Activated naive CD8-positive, alpha-beta T cell treated with anti-CD3 and anti-CD28 coated beads, Interleukin-2, amount 50 U/mL, for 24 hours (primary cell): ENCODE data around the gene APOBEC3G.

Experiments used
- ATAC-seq: fragments of 150-1000 bp; cut with Tn5 transposase; one replicate; pipeline ENCODE4 v1.10.0; 2021
- DNase-seq: peaks from one replicate; pipeline ENCODE4 v3.0.0; 2021
- H3K27ac Mint-ChIP-seq: one replicate; pipeline ENCODE4 v1.8.0; 2021; ENCODE audit warnings: mild to moderate bottlenecking, mixed read lengths
- H3K27me3 Mint-ChIP-seq: one replicate; pipeline ENCODE4 v1.8.0; 2021; ENCODE audit warnings: mixed read lengths
- H3K36me3 Mint-ChIP-seq: one replicate; pipeline ENCODE4 v1.8.0; 2021; ENCODE audit warnings: low read depth, mixed read lengths
- H3K4me1 Mint-ChIP-seq: one replicate; pipeline ENCODE4 v1.8.0; 2021; ENCODE audit warnings: mixed read lengths
- H3K4me3 Mint-ChIP-seq: one replicate; pipeline ENCODE4 v1.8.0; 2021; ENCODE audit warnings: mild to moderate bottlenecking, moderate library complexity, mixed read lengths
- H3K9me3 Mint-ChIP-seq: one replicate; pipeline ENCODE4 v1.8.0; 2021; ENCODE audit warnings: mixed read lengths

APOBEC3G gene

DNA sequence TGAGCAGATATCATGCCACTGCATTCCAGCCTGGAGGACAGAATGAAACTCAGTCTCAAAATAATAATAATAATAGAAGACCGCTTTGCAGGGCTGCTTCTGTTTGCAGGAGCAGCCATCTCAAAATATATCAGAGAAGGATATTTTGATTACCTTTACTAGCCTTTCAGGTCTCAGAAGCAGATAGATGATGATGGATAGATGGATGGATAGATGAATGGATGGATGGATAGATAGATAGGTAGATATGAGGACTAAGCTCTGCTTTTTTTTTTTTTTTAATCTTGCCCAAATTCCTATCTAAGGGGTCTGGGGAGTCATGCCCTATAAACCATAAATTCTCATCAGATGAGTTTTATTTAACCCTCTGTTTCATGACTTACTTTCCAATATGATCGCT lies 38.5 kb downstream of the APOBEC3G start:
- Mint-ChIP-seq H3K4me1 (peaks cover 66% of the 10 kb centered on the region), H3K4me3 (peak overlapping the region; percentile 37), H3K27me3 (no peaks in the 10 kb centered on the region), H3K9me3 (no peaks in the 10 kb centered on the region), H3K27ac (peak overlapping the region; percentile 91), H3K36me3 (no peaks in the 10 kb centered on the region)
- no peak for ATAC-seq
- no peak for DNase-seq

DNA sequence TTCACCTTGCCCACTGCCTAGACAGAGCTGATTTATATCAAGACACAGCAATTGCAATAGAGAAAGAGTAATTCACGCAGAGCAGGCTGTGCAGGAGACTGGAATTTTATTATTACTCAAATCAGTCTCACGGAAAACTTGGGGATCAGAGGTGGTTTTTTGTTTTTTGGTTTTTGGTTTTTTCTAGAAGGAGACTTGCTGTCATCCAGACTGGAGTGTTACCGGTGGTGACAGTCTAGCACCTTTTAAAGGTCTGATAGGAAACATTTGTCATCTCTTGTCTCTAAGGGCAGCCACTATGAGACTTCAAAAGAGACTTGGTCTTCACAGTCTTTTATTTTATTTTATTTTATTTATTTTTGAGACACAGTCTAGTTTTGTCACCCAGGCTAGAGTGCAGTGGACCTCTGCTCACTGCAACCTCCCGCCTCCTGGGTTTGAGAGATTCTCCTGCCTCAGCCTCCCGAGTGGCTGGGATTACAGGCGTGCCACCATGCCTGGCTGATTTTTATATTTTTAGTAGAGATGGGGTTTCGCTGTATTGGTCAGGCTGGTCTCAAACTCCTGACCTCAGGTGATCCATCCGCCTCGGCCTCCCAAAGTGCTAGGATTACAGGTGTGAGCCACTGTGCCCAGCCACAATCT lies 39.0 kb downstream of the APOBEC3G start:
- H3K4me3 Mint-ChIP-seq, result peak overlapping the region; percentile 60
- peak; percentile 67 for ATAC-seq

DNA sequence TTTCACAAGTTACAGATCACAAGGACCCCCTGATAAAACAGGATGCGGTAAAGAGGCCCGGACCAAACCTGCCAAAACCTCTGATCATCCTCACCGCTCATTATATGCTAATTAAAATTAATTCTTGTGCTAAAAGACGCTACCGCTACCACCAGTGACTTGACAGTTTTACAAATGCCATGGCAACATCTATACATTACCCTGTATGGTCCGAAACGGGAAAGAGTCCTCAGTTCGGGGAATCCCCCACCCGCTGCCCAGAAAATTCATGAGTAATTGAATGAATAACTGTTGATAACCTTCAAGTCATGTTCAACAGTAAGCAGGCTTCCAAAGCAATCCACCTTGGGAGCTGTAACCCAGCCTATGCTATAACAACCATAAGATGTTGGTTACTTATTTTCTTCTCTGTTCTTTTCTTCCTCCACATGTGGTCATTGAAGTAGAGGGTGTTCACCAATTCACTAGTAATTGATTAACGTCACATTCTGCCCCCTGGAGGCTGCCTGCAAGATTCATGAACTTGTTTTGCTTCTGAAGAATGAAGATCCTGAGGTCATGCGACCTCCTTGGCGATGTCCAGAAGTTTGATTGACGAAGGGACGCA lies 40.6 kb downstream of the APOBEC3G start:
- Mint-ChIP-seq H3K27me3 (no peaks in the 10 kb centered on the region), H3K4me3 (peak overlapping the region; percentile 60), H3K27ac (peak overlapping the region; percentile 91), H3K36me3 (no peaks in the 10 kb centered on the region), H3K9me3 (no peaks in the 10 kb centered on the region), H3K4me1 (peaks cover 69% of the 10 kb centered on the region)
- peak; percentile 70 for ATAC-seq
- peak; percentile 76 for DNase-seq

More for the DNA sequence above, 39.0 kb downstream of the APOBEC3G start:
- Mint-ChIP-seq H3K9me3 (no peaks in the 10 kb centered on the region), H3K36me3 (no peaks in the 10 kb centered on the region), H3K4me1 (peaks cover 63% of the 10 kb centered on the region), H3K27me3 (no peaks in the 10 kb centered on the region), H3K27ac (peak overlapping the region; percentile 91)
- DNase-seq, result no peak

- ATAC-seq, result no peak
- H3K4me3 Mint-ChIP-seq, result no peak overlapping the region
- H3K9me3 Mint-ChIP-seq, result no peaks in the 10 kb centered on the region
Observed at GRCh38 chr22:39120983-39121382, 43.9 kb downstream of the APOBEC3G start.

DNA sequence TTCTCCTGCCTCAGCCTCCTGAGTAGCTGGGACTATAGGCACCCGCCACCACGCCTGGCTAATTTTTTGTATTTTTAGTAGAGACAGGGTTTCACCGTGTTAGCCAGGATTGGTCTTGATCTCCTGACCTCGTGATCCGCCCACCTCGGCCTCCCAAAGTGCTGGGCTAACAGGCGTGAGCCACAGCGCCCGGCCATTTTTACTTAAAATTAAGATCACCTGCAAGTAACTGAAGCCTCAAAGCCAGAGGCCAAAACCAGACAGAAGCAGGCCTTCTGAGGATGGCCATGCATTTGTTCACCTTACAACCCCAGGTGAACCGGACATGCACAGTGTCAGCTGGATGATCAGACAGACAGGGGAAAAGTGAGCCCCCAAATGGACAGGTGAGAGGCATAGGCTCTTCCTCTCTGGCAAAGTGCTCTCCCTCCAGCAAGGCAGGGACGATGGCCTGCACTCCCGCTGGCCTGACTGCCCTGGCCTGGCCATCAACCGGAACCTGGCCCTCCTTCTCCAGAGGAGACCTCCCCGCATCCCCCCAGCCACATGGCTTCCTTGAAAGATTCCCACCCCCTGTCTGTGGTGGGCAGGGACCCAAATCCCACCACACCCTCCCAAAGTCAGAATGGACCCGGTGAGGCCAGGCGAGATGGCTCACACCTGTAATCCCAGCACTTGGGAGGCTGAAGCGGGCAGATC lies 45.8 kb downstream of the APOBEC3G start:
- no peaks in the 10 kb centered on the region for H3K9me3 Mint-ChIP-seq
- H3K27me3 Mint-ChIP-seq, result no peaks in the 10 kb centered on the region
- ATAC-seq (no peak), DNase-seq (no peak)
- peaks cover 22% of the 10 kb centered on the region for H3K4me1 Mint-ChIP-seq
- no peak overlapping the region for H3K27ac Mint-ChIP-seq
- no peaks in the 10 kb centered on the region for H3K36me3 Mint-ChIP-seq
- no peak overlapping the region for H3K4me3 Mint-ChIP-seq

More at GRCh38 chr22:39120983-39121382, 43.9 kb downstream of the APOBEC3G start:
- Mint-ChIP-seq H3K4me1 (peaks cover 40% of the 10 kb centered on the region), H3K27ac (no peak overlapping the region), H3K36me3 (no peaks in the 10 kb centered on the region), H3K27me3 (no peaks in the 10 kb centered on the region)
- no peak for DNase-seq

- H3K27me3 Mint-ChIP-seq, result no peaks in the 10 kb centered on the region
- H3K27ac Mint-ChIP-seq, result no peak overlapping the region
- peaks cover 11% of the 10 kb centered on the region for H3K4me1 Mint-ChIP-seq
- DNase-seq, result no peak
- no peak for ATAC-seq
- no peaks in the 10 kb centered on the region for H3K9me3 Mint-ChIP-seq
- H3K4me3 Mint-ChIP-seq, result no peak overlapping the region
- no peaks in the 10 kb centered on the region for H3K36me3 Mint-ChIP-seq
Observed at GRCh38 chr22:39123751-39124581, 46.9 kb downstream of the APOBEC3G start.

DNA sequence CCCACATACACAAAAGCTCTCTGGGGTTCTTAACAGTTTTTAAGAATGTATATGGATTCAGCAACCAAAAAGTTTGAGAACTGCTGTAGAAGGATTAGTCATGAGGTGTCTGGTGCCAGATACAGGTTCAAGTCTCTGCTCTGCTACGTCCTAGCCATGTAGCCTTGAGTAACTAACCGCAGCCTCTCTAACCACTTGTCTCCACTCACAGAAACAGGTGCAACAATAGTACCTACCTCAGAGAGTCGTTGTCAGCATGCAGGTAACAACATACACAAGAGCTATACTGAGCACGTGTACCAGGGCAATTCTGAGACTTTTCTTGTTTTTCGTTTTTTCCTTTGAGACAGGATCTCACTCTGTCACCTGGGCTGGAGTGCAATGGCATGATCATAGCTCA lies 48.5 kb downstream of the APOBEC3G start:
- peaks cover 8% of the 10 kb centered on the region for H3K4me1 Mint-ChIP-seq
- no peaks in the 10 kb centered on the region for H3K9me3 Mint-ChIP-seq
- no peaks in the 10 kb centered on the region for H3K27me3 Mint-ChIP-seq
- no peak overlapping the region for H3K27ac Mint-ChIP-seq
- H3K36me3 Mint-ChIP-seq, result no peaks in the 10 kb centered on the region
- ATAC-seq, result no peak
- no peak overlapping the region for H3K4me3 Mint-ChIP-seq
- DNase-seq, result no peak

GRCh38 chr22:39128508-39128907 lies 51.4 kb downstream of the APOBEC3G start:
- peak; percentile 54 for ATAC-seq
- DNase-seq, result no peak
- no peaks in the 10 kb centered on the region for H3K9me3 Mint-ChIP-seq
- no peaks in the 10 kb centered on the region for H3K27me3 Mint-ChIP-seq
- no peaks in the 10 kb centered on the region for H3K36me3 Mint-ChIP-seq
- H3K4me1 Mint-ChIP-seq, result peaks cover 2% of the 10 kb centered on the region
- H3K27ac Mint-ChIP-seq, result no peak overlapping the region
- H3K4me3 Mint-ChIP-seq, result no peak overlapping the region

DNA sequence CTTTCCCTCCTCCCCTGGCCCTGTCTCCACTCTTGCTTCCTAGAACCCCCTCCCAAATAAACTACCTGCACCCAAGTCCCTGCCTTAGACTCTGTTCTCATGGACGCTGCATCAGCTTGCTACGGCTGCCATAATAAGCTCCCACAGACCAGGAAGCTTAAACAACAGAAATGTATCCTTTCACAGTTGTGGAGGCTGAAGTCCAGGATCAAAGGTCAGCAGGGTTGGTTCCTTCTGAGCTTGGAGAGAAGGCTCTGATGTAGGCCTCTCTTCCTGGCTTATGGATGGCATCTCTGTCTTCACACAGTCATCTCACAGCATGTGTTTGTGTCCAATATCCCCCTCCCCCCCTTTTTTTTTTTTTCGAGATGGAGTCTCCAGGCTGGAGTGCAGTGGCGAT lies 52.0 kb downstream of the APOBEC3G start:
- Mint-ChIP-seq H3K27ac (no peak overlapping the region), H3K36me3 (no peaks in the 10 kb centered on the region)
- no peak for DNase-seq

GRCh38 chr22:39129746-39130145 lies 52.7 kb downstream of the APOBEC3G start:
- ATAC-seq (no peak), DNase-seq (no peak)
- no peak overlapping the region for H3K4me3 Mint-ChIP-seq

More for the DNA sequence above, 52.0 kb downstream of the APOBEC3G start:
- Mint-ChIP-seq H3K27me3 (no peaks in the 10 kb centered on the region), H3K9me3 (no peaks in the 10 kb centered on the region), H3K4me3 (no peak overlapping the region), H3K4me1 (peaks cover 2% of the 10 kb centered on the region)
- ATAC-seq, result no peak

GRCh38 chr22:39130152-39130704 lies 53.2 kb downstream of the APOBEC3G start:
- Mint-ChIP-seq H3K27ac (no peak overlapping the region), H3K36me3 (no peaks in the 10 kb centered on the region), H3K4me1 (peaks cover 2% of the 10 kb centered on the region), H3K27me3 (no peaks in the 10 kb centered on the region), H3K4me3 (no peak overlapping the region), H3K9me3 (no peaks in the 10 kb centered on the region)
- ATAC-seq, result no peak
- no peak for DNase-seq

More at GRCh38 chr22:39129746-39130145, 52.7 kb downstream of the APOBEC3G start:
- no peaks in the 10 kb centered on the region for H3K36me3 Mint-ChIP-seq
- H3K4me1 Mint-ChIP-seq, result peaks cover 2% of the 10 kb centered on the region
- H3K9me3 Mint-ChIP-seq, result no peaks in the 10 kb centered on the region
- no peaks in the 10 kb centered on the region for H3K27me3 Mint-ChIP-seq
- no peak overlapping the region for H3K27ac Mint-ChIP-seq

DNA sequence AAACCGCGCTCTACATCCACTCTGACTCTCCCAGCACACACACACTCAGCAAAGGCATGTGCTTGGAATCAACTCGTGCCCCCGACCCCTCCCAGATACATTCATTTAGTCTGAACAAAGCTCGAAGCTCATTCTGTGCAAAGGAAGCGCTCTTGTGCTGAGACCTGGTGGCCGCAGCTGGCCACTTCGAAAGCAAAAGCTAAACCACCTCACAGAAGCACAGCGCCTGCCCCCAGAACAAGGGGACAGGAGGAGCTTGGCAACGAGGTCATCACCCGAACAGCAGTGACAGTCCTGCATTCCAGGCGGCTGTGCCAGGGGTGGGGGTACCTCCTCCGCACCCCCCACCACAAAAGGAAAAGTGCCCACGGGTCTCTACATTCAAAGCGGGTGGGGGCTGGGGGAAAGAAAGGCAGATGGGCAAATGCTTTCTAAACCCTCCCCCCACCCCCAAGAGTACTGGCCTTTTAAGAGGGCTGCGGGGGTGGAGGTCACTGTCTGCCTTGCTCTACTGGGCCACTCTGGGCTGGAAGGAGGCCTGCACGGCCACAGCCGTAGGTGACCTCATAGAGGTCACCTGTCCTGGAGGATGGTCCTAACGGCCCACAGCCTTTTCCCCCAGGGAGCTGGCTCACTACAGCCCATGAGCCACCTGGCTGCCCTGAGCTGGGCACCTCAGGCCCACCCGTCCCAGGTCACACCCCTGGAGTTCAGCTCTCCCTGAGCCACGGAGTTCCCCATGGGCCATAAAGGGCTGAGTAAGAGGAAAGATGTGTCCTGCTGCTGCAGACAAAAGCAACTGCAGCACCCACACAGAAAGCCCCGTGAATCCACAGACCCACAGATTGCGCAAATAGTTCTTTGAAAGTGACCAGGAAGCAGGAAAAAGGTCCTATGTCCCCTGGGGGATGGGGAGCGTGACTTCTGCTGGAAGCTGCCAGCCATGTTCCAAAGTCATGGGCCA lies 54.1 kb downstream of the APOBEC3G start:
- Mint-ChIP-seq H3K36me3 (no peaks in the 10 kb centered on the region), H3K4me1 (peaks cover 2% of the 10 kb centered on the region), H3K27me3 (no peaks in the 10 kb centered on the region), H3K4me3 (no peak overlapping the region), H3K27ac (no peak overlapping the region), H3K9me3 (no peaks in the 10 kb centered on the region)
- ATAC-seq, result no peak
- DNase-seq, result no peak

DNA sequence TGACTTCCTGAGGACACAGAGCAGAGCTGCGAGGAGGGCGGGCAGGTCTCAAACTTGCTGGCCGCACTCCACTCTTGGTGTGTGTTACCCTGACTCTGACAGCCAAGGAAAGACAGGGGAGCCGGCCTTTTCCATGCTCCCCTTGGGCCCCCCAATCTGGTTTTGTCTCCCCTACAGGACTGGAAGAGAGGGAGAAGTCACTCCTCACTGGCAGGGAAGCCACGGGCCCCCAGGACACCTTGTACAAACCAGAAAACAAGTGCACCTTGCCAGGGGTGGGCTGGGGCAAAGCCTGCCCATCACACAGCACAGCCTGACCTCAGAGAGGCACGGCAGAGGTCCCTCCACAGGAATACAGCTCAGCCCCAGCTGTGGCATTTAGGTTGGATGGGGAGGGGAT lies 55.2 kb downstream of the APOBEC3G start:
- H3K36me3 Mint-ChIP-seq, result no peaks in the 10 kb centered on the region
- no peak overlapping the region for H3K4me3 Mint-ChIP-seq
- H3K27ac Mint-ChIP-seq, result no peak overlapping the region
- peaks cover 2% of the 10 kb centered on the region for H3K4me1 Mint-ChIP-seq
- H3K9me3 Mint-ChIP-seq, result no peaks in the 10 kb centered on the region
- no peaks in the 10 kb centered on the region for H3K27me3 Mint-ChIP-seq
- no peak for DNase-seq
- no peak for ATAC-seq
